ENCODE measurements around the gene KLF16.

KLF16 gene

DNA sequence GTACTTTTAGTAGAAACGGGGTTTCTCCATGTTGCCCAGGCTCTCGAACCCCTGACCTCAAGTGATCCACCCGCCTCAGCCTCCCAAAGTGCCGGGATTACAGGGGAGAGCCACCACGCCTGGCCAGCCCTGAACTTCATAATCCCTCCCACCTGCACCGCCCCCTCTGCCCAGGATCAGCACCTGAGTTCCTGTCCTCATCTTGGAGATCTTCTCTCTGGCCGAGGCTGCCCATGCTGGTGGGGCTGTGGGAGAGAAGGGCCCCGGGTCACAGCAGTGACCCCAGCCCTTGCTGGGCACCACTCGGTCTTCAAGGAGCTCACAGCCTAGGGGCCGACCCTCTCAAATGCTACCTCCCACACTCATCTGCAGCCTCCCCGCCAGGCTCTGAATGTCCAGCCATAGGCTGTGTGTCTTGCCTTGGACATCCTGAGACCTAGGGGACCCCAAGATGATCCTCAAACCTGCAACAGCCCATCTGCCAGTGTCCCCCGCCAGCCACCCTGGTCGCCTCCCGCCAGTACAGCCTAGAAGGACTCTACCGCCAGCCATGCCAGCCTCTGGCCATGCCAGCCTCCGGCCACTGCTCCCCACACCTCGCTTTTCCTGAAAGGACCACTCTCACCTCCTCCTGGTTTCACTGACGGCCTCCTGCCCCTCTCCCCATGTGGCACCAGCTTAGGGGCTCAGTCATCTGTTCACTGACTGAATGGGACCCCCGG is 52.8 kb downstream of the KLF16 start:
- DNase-seq (ENCODE audit: extremely low read depth in 1 of 2, low read depth in 1 of 2): no peak

DNA sequence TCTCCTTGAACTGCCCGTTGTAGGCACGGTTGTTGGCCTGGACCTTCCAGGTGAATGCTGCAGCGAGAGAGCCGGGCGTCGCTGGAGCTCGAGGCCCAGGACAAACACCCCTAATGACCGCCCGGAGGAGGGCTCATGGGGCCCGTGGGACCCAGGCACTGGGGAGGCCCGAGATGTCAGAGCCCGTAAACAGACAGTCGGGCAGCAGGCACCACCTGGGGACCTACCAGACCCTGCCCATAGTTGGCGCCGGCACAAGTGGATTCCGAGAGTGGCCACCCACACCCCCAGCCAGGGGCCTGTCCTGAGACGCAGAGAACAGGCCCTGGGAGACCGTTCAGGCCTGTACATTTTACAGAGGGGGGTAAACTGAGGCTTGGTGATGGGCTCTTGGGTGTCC is 53.7 kb downstream of the KLF16 start:
- DNase-seq (ENCODE audit: extremely low read depth in 1 of 2, low read depth in 1 of 2): no peak

DNA sequence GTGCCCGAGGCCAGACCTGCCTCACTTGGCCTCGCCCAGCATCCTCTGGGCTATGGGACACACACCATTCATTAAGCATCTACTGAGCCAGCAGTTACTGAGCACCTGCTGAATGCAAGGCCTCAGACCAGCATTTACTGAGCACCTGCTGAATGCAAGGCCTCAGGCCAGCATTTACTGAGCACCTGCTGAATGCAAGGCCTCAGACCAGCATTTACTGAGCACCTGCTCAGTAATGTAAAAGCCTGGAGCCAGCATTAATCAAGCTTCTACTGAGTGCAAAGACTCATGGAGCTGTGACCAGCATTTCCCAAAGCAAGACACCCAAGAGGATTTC is 55.0 kb downstream of the KLF16 start:
- no peak for DNase-seq (ENCODE audit: extremely low read depth in 1 of 2, low read depth in 1 of 2)

DNA sequence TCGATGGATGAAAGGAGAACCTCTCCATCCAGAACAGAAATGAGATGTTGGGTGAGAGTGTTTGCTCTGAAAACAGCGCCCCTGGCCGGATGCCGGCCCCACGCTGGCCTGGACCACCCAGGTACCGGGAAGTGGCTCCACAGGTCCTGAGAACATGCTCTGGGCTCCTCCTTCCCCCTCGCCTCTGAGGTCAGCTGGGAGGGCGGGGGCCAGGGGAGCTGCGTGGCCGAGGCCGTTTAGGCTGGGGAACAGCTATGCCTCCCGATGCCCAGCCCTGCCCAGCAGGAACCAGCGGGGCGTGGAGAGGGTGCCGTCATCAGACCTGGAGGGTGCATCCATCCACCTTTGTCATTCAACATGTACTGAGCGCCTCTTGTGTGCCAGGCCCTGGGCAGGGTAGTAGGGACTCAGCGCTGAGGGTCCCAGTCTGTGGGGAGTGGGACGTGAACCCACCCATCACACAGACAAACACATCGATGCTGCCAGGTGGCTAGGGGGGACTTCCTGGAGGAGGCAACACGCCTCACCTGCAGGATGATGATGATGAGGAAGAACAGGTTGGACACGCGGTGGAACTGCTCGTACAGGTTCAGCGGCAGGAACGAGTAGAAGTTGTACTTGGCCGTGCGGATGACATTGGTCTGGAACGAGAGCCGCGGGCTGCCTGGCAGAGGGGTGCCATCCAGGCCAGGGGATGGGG is 55.5 kb downstream of the KLF16 start:
- no peak for DNase-seq (ENCODE audit: extremely low read depth in 1 of 2, low read depth in 1 of 2)

GRCh38 chr19:1807030-1807694 is 56.2 kb downstream of the KLF16 start:
- no peak for DNase-seq (ENCODE audit: extremely low read depth in 1 of 2, low read depth in 1 of 2)

DNA sequence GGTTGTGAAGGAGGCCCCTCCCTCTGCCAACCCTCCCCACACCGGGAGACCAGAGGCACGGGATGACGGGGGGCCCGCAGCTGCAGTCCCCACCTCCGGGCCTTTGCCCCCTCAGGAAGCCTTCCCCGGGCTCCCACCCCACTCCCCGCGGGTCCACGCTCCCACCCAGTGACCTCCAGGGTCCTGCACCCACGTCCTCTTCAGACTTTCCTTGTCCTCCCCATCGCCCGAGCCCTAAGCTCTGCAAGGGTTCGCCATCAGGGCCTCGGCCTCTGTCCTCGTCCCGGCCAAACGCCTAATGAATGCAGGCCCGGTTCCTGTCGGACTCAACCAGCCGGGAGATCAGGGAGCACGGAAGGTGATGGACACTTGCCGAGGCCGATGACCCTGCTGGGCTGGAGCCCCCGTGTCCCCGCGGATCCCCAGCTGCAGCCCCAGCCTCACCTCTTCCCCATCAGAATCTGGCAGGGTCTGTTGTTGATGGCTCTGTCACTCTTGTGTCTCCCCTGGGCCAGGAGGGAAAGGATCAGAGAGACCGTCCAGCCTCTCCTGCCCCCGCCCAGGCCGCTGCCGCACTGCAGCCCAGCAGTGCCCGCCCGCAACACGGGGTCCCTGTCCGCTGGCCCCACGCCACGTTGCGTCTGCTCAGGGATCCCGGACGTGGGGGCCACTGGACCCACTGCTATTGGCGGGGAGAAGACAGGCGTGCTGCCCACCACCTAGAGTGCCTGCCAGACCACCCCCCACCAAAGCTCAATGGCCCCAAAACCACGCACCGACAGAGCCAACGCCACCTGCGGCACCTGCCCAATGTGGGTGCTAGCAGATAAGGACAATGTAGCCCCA is 57.0 kb downstream of the KLF16 start:
- DNase-seq (ENCODE audit: extremely low read depth in 1 of 2, low read depth in 1 of 2): no peak

DNA sequence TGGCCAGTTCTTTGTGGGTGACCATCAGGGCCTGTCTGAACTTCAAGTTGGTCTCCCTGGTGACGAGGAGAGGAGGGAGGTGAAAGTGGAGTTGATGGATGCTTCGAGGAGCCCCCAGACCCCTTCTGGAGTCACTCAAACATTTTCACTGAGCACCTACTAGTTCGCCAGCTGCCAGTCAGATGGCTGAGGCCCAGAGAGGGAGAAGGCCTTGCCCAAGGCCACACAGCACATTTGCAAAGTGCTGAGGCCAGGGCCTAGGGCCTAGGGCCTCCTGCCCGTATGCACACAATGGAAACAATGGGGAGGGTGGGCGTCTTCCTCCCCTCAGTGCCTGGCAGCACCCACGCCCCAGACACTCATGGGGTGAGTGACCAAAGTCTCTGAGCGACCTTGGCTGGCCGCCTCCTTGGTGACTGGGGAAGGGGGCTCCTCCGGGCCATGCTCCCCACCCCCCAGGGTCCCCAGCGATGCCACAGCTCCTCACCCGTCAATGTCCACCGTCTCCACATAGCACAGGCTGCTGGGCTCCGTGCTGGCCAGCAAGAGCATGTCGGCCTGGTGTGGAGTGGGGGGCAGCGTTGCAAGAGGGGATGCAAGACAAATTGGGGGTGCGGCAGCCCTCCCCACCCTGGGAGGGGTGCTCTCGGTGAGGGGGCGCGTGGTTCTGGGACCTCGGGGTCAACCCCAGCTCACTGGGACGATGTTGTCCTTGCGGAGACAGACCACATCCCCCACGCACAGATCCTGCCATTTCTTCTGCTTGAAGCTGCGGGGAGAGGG is 57.8 kb downstream of the KLF16 start:
- DNase-seq (ENCODE audit: extremely low read depth in 1 of 2, low read depth in 1 of 2): no peak

DNA sequence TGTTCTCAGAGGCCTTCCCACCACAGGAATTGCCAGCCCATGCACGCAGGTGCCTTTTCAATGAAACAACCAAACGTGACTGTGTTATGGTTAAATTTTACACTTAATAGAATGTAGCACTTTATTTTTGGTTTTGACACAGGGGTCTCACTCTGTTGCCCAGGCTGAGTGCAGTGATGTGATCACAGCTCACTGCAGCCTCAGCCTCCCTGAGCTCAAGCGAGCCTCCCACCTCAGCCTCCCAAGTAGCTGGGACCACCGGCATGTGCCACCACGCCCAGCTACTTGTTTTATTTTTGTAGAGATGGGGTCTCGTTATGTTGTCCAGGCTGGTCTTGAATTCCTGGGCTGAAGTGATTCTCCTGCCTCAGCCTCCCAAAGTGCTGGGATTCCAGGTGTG is 58.5 kb downstream of the KLF16 start:
- DNase-seq (ENCODE audit: extremely low read depth in 1 of 2, low read depth in 1 of 2): no peak
